OCI-LY3 (cell line): ENCODE results near the gene BBOX1.

Experiments
- H2AFZ ChIP-seq: fragments of 200-600, 300-600 bp; shearing (Covaris generic); 2 replicates; pipeline ENCODE4 v1.6.0; 2014; ENCODE audit warnings: antibody characterized with exemption, low read depth, low read length
- H3K27ac ChIP-seq: fragments of 200-600, 300-600 bp; sonication (generic); 2 replicates; pipeline ENCODE4 v1.5.1; 2014; ENCODE audit warnings: mild to moderate bottlenecking, low read length, moderate library complexity, mixed read lengths
- H3K27me3 ChIP-seq: fragments of 200-600, 300-600 bp; sonication (generic); 2 replicates; pipeline ENCODE4 v1.6.1; 2014; ENCODE audit warnings: low read depth, low read length, mixed read lengths
- H3K36me3 ChIP-seq: fragments of 200-600, 300-600 bp; sonication (generic); replicated peaks from 2 replicates; pipeline ENCODE3; 2014; ENCODE audit warnings: low read depth, low read length, mixed read lengths
- H3K4me1 ChIP-seq: fragments of 300-600, 200-600 bp; sonication (generic); 2 replicates; pipeline ENCODE4 v1.6.1; 2014; ENCODE audit warnings: low read length, mixed read lengths
- H3K4me2 ChIP-seq: fragments of 200-600, 300-600 bp; sonication (generic); 2 replicates; pipeline ENCODE4 v1.6.1; 2014; ENCODE audit warnings: low read length, mixed read lengths
- H3K4me3 ChIP-seq: fragments of 300-600, 200-600 bp; sonication (generic); 2 replicates; pipeline ENCODE4 v1.5.1; 2014; ENCODE audit warnings: antibody characterized with exemption, mild to moderate bottlenecking, low read length, moderate library complexity
- H3K79me2 ChIP-seq: fragments of 300-600, 200-600 bp; shearing (Covaris generic); 2 replicates; pipeline ENCODE4 v1.6.1; 2014; ENCODE audit warnings: mild to moderate bottlenecking, low read length, mixed read lengths
- H3K9ac ChIP-seq: fragments of 300-600, 200-600 bp; shearing (Covaris generic); 2 replicates; pipeline ENCODE4 v1.6.0; 2014; ENCODE audit warnings: mild to moderate bottlenecking, low read length, moderate library complexity
- H3K9me3 ChIP-seq: fragments of 200-600, 300-600 bp; shearing (Covaris generic); 2 replicates; pipeline ENCODE4 v1.6.1; 2014; ENCODE audit warnings: low read length, mixed read lengths; ENCODE audit not compliant: insufficient read depth
- H4K20me1 ChIP-seq: fragments of 200-600, 300-600 bp; sonication (generic); 2 replicates; pipeline ENCODE4 v1.6.1; 2016; ENCODE audit warnings: low read length, mixed read lengths; ENCODE audit not compliant: insufficient read depth
- EZH2phosphoT487 ChIP-seq: fragments of 200-600 bp; shearing (Covaris generic); IDR thresholded peaks from 2 replicates; pipeline ENCODE4 v1.6.1; 2018; ENCODE audit warnings: antibody characterized with exemption, mixed run types, low read depth
- TF ChIP-seq, protein P1 (sequence below): fragments of 200-600, 300-600 bp; sonication (generic); IDR thresholded peaks from 2 replicates; pipeline ENCODE4 v1.5.1; 2014; ENCODE audit warnings: antibody characterized with exemption, low read length, low read depth

The BBOX1 gene

DNA sequence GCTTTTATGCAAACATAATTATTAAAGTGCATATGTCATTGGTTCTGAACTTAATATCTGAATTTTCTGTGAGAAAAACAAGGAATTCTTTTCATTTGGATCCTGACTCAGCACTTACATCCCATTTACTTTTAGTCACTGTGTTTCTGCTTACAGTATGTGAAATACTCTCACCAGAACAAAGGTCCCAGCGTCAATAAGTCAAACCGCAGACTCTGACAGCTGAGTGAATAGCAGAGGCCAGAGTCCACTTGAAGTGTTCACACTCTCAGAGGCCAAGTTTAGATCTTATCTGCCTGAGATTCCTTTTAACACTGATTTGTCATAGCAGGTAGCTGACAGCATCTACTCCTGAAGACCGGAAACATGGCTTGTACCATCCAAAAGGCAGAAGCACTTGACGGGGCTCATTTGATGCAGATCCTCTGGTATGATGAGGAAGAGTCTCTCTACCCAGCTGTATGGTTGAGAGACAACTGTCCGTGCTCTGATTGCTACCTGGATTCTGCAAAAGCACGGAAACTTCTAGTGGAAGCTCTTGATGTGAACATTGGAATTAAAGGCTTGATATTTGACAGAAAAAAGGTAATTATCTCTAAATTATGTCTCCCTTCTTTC is 14.6 kb downstream of the BBOX1 start:
- Histone ChIP-seq H3K27ac (no peak overlapping the region), H4K20me1 (no peaks in the 10 kb centered on the region), H2AFZ (no peak overlapping the region), H3K4me2 (no peak overlapping the region), H3K9me3 (no peaks in the 10 kb centered on the region), H3K9ac (no peak overlapping the region), H3K27me3 (no peaks in the 10 kb centered on the region), H3K4me3 (no peak overlapping the region), H3K79me2 (no peaks in the 10 kb centered on the region), H3K4me1 (peaks cover 6% of the 10 kb centered on the region), H3K36me3 (no peaks in the 10 kb centered on the region)
- TF ChIP-seq EZH2phosphoT487: no peak
- TF ChIP-seq, protein P1, sequence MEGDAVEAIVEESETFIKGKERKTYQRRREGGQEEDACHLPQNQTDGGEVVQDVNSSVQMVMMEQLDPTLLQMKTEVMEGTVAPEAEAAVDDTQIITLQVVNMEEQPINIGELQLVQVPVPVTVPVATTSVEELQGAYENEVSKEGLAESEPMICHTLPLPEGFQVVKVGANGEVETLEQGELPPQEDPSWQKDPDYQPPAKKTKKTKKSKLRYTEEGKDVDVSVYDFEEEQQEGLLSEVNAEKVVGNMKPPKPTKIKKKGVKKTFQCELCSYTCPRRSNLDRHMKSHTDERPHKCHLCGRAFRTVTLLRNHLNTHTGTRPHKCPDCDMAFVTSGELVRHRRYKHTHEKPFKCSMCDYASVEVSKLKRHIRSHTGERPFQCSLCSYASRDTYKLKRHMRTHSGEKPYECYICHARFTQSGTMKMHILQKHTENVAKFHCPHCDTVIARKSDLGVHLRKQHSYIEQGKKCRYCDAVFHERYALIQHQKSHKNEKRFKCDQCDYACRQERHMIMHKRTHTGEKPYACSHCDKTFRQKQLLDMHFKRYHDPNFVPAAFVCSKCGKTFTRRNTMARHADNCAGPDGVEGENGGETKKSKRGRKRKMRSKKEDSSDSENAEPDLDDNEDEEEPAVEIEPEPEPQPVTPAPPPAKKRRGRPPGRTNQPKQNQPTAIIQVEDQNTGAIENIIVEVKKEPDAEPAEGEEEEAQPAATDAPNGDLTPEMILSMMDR: no peak

DNA sequence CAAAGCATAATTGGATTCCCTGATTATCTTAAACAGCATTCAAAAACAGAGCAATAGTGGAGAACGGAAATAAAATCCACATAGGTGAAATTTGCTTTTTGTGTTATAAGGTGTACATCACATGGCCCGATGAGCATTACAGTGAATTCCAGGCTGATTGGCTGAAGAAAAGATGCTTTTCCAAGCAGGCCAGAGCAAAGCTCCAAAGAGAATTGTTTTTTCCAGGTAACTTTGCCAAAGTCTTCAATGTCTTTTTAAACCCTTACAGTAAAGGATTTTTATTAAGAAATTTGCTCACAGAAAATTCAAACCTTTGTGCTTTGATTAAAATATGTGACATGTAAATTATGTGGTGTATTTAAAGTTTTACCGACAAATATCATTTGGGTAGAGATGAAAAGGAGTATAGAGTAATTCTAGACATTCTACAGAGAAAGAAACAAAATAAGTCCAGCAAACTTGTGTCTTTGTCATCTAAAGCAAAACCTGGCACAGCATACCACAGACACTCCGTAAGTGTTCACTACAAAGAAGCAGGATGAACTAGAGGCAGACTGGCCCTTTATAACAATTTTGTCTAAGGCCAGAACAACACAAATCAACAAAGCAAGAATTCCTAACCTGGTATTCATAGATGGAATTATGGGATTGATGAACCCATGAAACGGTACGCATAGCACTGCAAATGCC is 16.6 kb downstream of the BBOX1 start:
- Histone ChIP-seq H3K27ac (no peak overlapping the region), H3K4me2 (no peak overlapping the region), H2AFZ (no peak overlapping the region), H3K9ac (no peak overlapping the region), H4K20me1 (no peaks in the 10 kb centered on the region), H3K9me3 (no peaks in the 10 kb centered on the region), H3K36me3 (no peaks in the 10 kb centered on the region), H3K4me1 (peaks cover 6% of the 10 kb centered on the region), H3K79me2 (no peaks in the 10 kb centered on the region), H3K4me3 (no peak overlapping the region), H3K27me3 (no peaks in the 10 kb centered on the region)
- TF ChIP-seq EZH2phosphoT487: no peak
- TF ChIP-seq, protein P1: no peak

DNA sequence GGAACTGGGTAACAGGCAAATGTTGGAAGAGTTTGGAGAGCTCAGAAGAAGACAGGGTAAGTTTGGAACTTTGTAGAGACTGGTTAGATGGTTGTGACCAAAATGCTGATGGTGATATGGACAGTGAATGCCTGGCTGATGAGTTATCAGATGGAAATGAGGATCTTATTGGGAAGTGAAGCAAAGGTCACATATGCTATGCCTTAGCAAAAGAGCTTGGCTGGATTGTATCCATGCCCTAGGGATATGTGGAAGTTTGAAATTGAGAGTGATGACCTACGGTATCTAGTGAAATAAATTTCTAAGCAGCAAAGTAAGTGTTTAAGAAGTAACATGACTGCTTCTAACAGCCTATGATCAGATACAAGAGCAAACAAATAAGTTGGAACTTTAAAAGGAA is 17.8 kb downstream of the BBOX1 start:
- no peaks in the 10 kb centered on the region for H3K79me2 ChIP-seq
- no peak overlapping the region for H3K27ac ChIP-seq
- no peaks in the 10 kb centered on the region for H3K27me3 ChIP-seq
- H3K9ac ChIP-seq: no peak overlapping the region
- H3K9me3 ChIP-seq: no peaks in the 10 kb centered on the region
- peaks cover 6% of the 10 kb centered on the region for H3K4me1 ChIP-seq
- H2AFZ ChIP-seq: no peak overlapping the region
- H3K36me3 ChIP-seq: no peaks in the 10 kb centered on the region
- no peak overlapping the region for H3K4me3 ChIP-seq
- TF ChIP-seq, protein P1: no peak
- no peak for TF ChIP-seq EZH2phosphoT487
- H3K4me2 ChIP-seq: no peak overlapping the region
- no peaks in the 10 kb centered on the region for H4K20me1 ChIP-seq

DNA sequence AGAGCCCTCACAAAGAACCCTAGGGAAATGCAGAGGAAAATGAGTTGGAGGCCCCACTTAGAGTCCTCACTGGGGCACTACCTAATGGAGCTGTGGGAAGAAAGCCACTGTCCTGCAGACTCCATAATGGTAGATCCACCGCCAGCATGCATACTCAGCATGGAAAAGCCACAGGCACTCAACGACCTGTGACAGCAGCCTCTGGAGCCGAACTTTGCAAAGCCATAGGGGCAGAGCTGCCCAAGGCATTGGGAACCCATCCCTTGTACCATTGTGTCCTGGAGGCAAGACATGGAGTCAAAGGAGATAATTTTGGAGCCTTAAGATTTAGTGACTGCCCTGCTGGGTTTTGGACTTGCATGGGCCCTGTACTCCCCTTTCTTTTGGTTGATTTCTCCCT is 18.8 kb downstream of the BBOX1 start:
- Histone ChIP-seq H3K4me2 (no peak overlapping the region), H3K27me3 (no peaks in the 10 kb centered on the region), H3K4me3 (no peak overlapping the region), H3K79me2 (no peaks in the 10 kb centered on the region), H3K9ac (no peak overlapping the region), H3K36me3 (no peaks in the 10 kb centered on the region), H2AFZ (no peak overlapping the region), H3K4me1 (no peaks in the 10 kb centered on the region), H4K20me1 (no peaks in the 10 kb centered on the region), H3K27ac (no peak overlapping the region), H3K9me3 (no peaks in the 10 kb centered on the region)
- TF ChIP-seq, protein P1: no peak
- no peak for TF ChIP-seq EZH2phosphoT487
